Stimulated activated CD8-positive, alpha-beta memory T cell treated with anti-CD3 and anti-CD28 coated beads, Interleukin-7, amount 100 ng/mL, for 1 hour (primary cell): Measurements from ENCODE around the gene FGF12.

Source experiments
- DNase-seq, 2 donors: peaks; one replicate each; pipeline ENCODE4 v3.0.0-alpha.2; 2020; ENCODE audit warnings: low read depth in 2 of 2

FGF12 gene

GRCh38 chr3:192496905-192497587, 230.3 kb downstream of the FGF12 start:
- DNase-seq: no peak

- no peak for DNase-seq
Measured at GRCh38 chr3:192494174-192494573, 233.2 kb downstream of the FGF12 start.

GRCh38 chr3:192490720-192491119, 236.6 kb downstream of the FGF12 start:
- DNase-seq: no peak

GRCh38 chr3:192489579-192489978, 237.8 kb downstream of the FGF12 start:
- DNase-seq: no peak

GRCh38 chr3:192487033-192487432, 240.3 kb downstream of the FGF12 start:
- no peak for DNase-seq

GRCh38 chr3:192482809-192483208, 244.5 kb downstream of the FGF12 start:
- DNase-seq: no peak

GRCh38 chr3:192482391-192482790, 244.9 kb downstream of the FGF12 start:
- no peak for DNase-seq

- no peak for DNase-seq
Measured at GRCh38 chr3:192481638-192482037, 245.7 kb downstream of the FGF12 start.

- peak in 1 of 2 donors; percentile 5 for DNase-seq
Measured at GRCh38 chr3:192467230-192468140, 259.9 kb downstream of the FGF12 start.

- DNase-seq: no peak
Measured at GRCh38 chr3:192449036-192449435, 278.3 kb downstream of the FGF12 start.

GRCh38 chr3:192445770-192446644, 281.3 kb downstream of the FGF12 start:
- DNase-seq: no peak

- no peak for DNase-seq
Measured at GRCh38 chr3:192444791-192445106, 282.6 kb downstream of the FGF12 start.

- peak in 1 of 2 donors; percentile 3 for DNase-seq
Measured at GRCh38 chr3:192444096-192444790, 283.1 kb downstream of the FGF12 start.

- no peak for DNase-seq
Measured at GRCh38 chr3:192435241-192435640, 292.1 kb downstream of the FGF12 start.

- DNase-seq: no peak
Measured at GRCh38 chr3:192434186-192434585, 293.2 kb downstream of the FGF12 start.

GRCh38 chr3:192433704-192434103, 293.6 kb downstream of the FGF12 start:
- DNase-seq: no peak

- no peak for DNase-seq
Measured at GRCh38 chr3:192422997-192423342, 304.4 kb downstream of the FGF12 start.

GRCh38 chr3:192422321-192422996, 304.9 kb downstream of the FGF12 start:
- no peak for DNase-seq

- no peak for DNase-seq
Measured at GRCh38 chr3:192419312-192419711, 308.0 kb downstream of the FGF12 start.

- DNase-seq: no peak
Measured at GRCh38 chr3:192417559-192418055, 309.7 kb downstream of the FGF12 start.

- DNase-seq: no peak
Measured at GRCh38 chr3:192417017-192417416, 310.3 kb downstream of the FGF12 start.
